HG03571 (cell line): ENCODE results near the gene LTF.
"Not testable (repeated sequence)": the region's sequence is repeated elsewhere in the genome, so short reads cannot be mapped to it uniquely, and the experiment has no call there.

ENCODE experiments used
- ATAC-seq: cut with Tn5 transposase; IDR thresholded peaks from one replicate; pipeline ENCODE4 v1.9.1; 2021; ENCODE audit not compliant: unreplicated experiment

Gene LTF

DNA sequence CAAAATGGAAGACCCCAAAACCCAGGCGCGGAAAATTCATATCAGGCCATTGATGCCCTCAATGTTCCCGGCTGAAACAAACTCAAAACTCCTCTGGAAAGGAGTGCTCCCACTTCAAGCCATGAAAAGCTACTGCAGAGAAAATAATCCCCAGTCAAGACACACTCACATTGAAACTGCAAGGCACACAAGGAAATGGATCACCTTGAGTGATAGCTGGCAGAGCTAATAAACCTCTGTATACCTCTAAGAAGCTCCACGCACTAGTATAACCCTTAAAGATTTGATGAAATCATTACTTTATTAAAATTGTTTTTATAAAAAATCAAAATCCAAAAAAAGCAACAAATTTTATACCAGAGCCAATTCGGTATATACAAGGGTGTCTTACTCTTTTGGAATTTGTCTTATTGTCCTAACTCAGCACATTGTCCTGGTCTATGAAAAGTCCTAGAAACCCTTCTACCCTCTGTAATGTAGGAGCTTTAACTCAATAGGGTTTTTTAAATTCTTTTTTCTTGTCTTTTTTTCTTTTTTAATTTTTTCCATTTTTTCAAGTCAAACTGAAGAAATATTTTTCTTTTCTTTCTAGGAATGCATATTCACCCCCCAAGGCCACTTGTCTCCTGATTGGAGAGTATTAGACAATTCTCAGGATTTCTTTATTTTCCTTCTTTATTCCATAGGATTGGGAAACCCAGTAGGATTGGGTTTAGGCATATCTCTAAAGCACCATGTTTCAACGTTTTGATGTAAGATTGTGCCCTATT is 66.3 kb downstream of the LTF start:
- ATAC-seq = no peak

DNA sequence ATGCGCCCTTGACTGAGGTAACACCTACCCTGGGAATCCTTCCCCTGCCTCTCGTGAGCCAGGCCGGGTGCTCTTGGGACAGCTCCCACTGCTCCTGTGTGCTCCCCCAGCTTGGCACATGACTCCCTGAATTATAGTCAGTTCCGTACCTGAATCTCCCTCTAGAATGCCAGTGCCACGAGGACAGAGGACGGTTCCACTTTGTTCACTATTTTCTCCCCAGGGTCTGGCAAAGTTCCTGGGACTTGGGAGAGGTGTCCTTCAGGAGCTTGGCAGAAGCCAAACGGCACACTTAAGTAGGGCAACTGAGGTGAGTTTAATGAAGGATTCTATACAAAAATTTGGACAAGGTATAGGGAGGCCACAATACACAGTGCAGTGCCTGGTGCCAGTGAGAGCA is 67.6 kb downstream of the LTF start:
- no peak for ATAC-seq

DNA sequence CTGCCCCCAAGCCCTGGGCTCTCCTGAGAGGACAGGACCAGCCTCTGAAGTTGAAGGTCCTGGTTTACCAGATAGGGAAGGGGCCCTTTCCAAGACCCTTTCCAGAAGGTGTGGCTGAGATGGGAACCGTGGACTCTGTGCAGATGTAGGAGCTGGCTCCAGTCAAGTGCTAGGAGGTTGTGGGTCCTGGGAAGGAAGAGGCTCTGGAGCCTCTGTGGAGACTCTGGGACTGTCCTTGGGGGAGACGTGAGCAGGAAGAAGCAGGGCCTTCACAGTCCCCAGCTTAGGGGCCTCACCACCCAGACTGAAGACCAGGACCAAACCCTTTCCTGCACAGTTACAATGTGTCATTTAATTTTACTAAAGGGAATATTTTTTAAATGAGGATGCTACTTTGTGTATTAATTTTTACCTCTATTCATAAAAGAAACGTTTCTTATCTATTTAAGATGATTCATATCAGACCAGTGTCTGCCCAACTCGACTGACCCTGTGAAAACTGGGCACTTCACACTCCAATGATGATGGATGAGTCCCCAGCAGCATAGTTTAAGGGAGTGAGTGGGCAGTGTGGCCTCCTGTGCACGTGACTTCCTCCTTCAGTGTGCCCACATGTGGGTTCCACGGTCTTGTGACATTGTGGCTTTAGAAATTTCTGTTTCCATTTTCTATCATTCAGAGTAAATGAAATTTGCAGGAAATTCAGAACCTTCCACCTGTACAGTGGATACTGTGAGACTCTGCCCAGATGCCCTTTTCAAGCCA is 68.8 kb downstream of the LTF start:
- ATAC-seq = no peak

DNA sequence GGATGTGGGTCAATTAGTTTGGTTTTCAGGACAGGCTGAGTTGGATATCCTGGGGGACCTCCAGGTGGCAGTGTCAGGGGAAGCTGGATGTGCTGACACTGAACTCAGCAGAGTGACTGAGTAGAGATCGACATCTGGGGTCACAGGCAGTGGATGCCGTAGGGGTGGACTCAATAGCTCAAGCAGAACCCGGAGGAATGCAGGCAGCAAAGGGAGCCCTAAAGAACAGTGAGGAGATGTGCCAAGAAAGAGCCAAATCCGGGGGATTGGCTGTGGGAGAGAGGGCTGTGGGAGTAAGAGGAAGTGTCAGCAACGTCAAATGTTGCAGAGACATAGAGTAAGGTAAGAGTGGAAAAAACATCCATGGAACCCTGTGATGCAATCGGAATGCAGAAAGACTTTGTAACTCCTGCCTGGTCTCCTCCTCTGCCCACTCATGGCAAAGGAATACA is 69.5 kb downstream of the LTF start:
- no peak for ATAC-seq

DNA sequence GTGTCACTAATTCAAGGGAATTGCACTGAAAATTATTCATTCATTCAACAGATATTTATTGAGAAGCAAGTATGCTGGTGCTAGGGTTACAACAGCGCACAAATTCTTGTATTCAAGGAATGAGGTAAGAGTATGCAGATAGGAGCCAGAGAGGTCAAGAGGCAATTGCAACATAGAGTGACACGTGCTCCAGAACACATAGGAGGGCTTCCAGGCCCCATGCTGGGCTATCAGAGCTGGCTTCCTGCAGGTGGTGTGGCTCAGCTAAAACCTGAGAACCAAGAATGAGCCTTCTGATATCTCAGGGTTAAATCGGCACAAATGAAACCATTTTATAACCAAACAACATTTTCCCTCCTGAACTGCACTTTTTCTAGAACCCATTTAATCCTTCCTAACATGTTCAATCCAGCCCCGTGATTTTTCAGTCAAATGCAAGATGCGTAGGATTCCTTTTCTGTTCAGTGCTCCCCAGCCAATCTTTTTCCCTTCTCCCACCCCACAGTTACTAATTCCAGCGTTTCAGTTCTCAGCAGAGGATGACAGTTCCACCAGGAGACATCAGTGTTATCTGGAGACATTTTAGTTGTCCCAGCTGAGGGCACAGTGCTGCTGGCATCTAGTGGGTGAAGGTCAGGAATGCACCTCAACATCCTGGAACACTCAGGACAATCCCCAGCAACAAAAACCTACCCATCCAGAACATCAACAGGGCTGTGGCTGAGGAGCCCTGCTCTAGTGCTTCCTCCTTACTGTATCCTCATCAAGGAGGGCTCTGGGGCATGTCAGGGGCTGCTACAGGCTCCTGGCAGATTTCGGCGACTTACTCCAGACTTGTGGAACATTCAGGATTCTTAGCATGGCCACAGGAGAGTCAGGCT is 70.9 kb downstream of the LTF start:
- no peak for ATAC-seq

DNA sequence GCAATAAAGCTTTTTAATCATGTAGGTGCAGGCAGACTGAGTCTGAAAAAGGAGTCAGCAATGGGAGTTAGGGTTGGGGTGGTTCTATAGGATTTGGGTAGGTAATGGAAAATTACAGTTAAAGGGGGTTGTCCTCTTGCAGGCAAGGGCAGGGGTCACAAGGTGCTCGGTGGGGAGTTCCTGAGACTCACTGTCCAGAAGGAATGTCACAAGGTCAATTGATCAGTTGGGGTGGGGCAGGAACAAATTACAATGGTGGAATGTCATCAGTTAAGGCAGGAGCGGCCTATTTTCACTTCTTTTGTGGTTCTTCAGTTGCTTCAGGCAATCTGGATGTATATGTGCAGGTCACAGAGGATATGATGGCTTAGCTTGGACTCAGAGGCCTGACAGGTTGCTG is 71.7 kb downstream of the LTF start:
- no peak for ATAC-seq

DNA sequence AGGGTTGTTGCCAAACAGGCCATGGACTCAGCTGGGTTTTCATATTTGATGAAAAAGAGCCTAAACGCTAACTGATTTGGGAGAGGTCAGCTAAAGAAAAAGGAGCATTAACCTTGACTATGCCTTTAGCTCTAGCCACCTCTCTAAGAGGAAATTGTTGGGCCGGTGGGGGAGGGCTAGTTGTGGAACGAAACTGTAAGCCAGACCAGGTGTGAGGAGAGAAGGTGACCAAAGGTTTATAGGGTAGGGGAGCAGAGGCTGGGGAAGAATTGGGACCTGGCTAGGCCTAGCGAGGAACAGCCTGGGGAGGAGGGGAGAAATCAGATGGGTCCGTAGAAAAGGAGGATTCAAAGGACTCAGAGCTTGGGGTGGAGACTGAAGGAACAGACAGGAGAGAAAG is 73.2 kb downstream of the LTF start:
- not testable (repeated sequence) for ATAC-seq

DNA sequence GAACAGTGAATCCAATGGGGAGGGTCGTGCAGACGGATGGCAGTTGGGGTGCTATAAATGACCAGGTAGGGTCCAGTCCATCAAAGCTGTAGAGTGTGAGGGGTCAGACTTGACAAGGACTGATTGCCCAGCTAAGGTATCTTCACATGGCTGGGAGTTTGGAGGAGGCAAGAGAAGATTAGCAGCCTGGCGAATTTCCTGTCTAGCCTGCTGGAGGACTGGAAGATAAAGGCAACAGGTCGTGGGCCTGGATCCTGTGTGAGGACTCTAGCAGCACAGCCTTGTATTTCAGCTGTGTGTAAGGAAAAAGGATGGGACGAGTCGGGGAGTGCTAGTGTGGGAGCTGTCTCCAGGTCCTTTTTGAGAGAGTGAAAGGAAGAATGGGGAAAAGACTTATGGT is 75.4 kb downstream of the LTF start:
- no peak for ATAC-seq

DNA sequence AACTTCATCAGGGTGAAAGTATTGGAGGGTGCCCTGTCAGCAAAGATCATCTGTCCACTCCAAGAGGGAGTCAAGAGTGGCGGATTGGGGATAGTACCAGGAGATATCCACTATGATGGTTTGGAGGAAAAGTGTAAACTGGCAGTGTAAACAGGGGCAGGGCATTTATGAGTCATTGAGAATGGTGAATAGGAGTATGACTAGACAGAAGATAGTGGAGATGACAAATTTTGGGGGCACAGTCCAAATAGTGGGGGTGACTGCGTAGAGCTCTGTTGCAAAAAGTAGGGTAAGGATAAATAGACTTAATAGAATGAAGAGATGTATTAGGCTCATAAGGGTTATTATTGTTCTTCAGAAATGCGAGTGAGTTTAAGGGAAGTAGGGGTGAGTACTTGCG is 75.9 kb downstream of the LTF start:
- ATAC-seq = not testable (repeated sequence)

DNA sequence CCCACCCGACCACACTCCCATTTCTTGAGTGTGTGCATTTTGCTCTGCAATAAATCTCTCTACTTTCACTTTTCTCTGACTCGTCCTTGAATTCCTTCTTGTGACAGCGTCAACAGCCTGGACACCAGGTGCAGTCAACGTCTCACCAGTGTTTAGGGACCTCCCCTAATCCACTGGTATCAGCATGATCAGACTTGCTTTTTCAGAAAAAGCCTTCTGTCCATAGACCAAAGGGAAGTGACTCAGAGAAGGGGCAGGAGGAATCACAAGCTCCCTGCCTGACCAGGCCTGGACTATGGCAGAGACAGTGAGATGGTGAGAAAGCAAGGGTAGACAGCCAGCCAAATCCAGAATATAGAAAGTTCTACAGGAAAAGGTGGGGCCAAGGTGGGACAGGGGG is 78.5 kb downstream of the LTF start:
- ATAC-seq = no peak
